HEK293T (cell line): ENCODE data around the gene LRRC61.
"Not testable (repeated sequence)": the region's sequence is repeated elsewhere in the genome, so short reads cannot be mapped to it uniquely, and the experiment has no call there.

ENCODE experiments used
- ARNT ChIP-seq: fragments of 450-650 bp; IDR thresholded peaks from 2 replicates; pipeline ENCODE4 v1.6.1; 2017; ENCODE audit warnings: mild to moderate bottlenecking
- BHLHE40 ChIP-seq: fragments of 450-650 bp; IDR thresholded peaks from 2 replicates; pipeline ENCODE4 v1.6.1; 2016; ENCODE audit warnings: mild to moderate bottlenecking, moderate library complexity, borderline replicate concordance
- CTBP1 ChIP-seq: fragments of 450-650 bp; IDR thresholded peaks from 2 replicates; pipeline ENCODE4 v1.6.1; 2016; ENCODE audit warnings: borderline replicate concordance
- FOXM1 ChIP-seq: fragments of 450-650 bp; IDR thresholded peaks from 2 replicates; pipeline ENCODE4 v1.6.1; 2017; ENCODE audit warnings: mild to moderate bottlenecking, borderline replicate concordance
- HDGF ChIP-seq: fragments of 450-650 bp; IDR thresholded peaks from 2 replicates; pipeline ENCODE4 v1.6.1; 2017; ENCODE audit warnings: antibody characterized with exemption, borderline replicate concordance
- NFRKB ChIP-seq: fragments of 450-650 bp; IDR thresholded peaks from 2 replicates; pipeline ENCODE4 v1.6.1; 2016; ENCODE audit warnings: mild to moderate bottlenecking, moderate library complexity

DNA sequence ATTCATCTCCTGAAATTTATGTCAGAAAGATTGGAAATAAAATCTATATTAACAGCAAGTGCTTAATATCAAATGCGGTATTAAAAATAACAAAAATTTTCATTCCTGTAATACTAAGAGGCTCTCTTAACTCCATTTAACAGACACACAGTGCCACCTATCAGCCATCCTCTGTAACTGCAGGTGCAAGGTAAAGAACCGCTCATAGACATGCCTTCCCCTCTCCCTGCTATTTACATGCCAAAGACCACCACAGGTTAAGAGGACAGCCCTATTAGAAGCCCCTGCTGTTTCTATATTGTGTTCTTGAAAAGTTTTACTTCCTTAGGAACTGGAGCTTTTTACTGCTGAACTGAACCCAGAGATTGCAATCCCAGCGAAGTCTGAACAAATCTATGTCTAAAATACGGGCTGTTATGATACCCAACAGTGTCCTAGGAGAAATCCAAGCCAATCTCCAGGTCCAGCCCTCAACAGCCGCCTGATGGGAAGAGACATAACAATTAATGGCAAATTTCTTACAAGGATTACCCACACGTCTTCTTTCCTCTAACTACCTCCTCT lies 46.9 kb upstream of the LRRC61 start:
- not testable (repeated sequence) for TF ChIP-seq FOXM1, BHLHE40, HDGF, CTBP1, ARNT, NFRKB
